ENCODE measurements around the gene ABCD4. TPM values are rescaled to one million over a fixed set of nuclear protein-coding genes. Genes with fewer than 3 reads are reported as not detected.

ABCD4 gene
- polyA plus RNA-seq, 1 donor (not counting 4 experiments of a cell fraction or from before 2014, with no cell fraction given) = 12.9 TPM

GRCh38 chr14:74296037-74296467 lies 6.7 kb downstream of the ABCD4 start:
- H3K9me3 ChIP-seq (ENCODE audit: control insufficient read depth, low read depth, low read length) = no peaks in the 10 kb centered on the region
- DNase-seq (ENCODE audit: low read depth, low spot score) (no peak), FAIRE-seq (no peak)
- peaks cover 12 to 22% of the 10 kb centered on the region in 2 experiments for H3K36me3 ChIP-seq (ENCODE audit: control insufficient read depth in 2 of 2, extremely low read depth in 1 of 2, insufficient read depth in 2 of 2, low read length in 2 of 2)
- dilution Hi-C loops (cut with MboI; ENCODE audit: extremely low pct_ligation_motif_present, low sequenced_read_pairs) = no loop called here
- H3K27me3 ChIP-seq (ENCODE audit: control insufficient read depth, extremely low read depth, insufficient read depth, low read length) = no peaks in the 10 kb centered on the region
- TF ChIP-seq CTCF (optimal IDR thresholded peaks at IDR 0.05 in 1 of 3, IDR thresholded peaks at IDR 0.05 in 1 of 3, conservative IDR thresholded peaks at IDR 0.05 in 1 of 3; ENCODE audit: extremely low read depth in 1 of 3, insufficient read depth in 2 of 3, low read length in 3 of 3) (no peak), EZH2 (IDR thresholded peaks at IDR 0.05; ENCODE audit: low read length) (no peak)
- no peak overlapping the region for H3K4me3 ChIP-seq (ENCODE audit: control insufficient read depth in 2 of 3, extremely low read depth in 1 of 3, insufficient read depth in 2 of 3, low read depth in 1 of 3, low read length in 3 of 3)
- H2AFZ ChIP-seq (ENCODE audit: control insufficient read depth, low read length) = no peak overlapping the region
- no peaks in the 10 kb centered on the region for H3K9me1 ChIP-seq (ENCODE audit: control insufficient read depth, extremely low read depth, insufficient read depth, low read length)
- H4K20me1 ChIP-seq (ENCODE audit: control insufficient read depth, extremely low read depth, insufficient read depth, low read length) = no peaks in the 10 kb centered on the region
- H3K4me2 ChIP-seq (ENCODE audit: control insufficient read depth, extremely low read depth, insufficient read depth, low read depth, low read length) = no peak overlapping the region
- H3K27ac ChIP-seq (ENCODE audit: control insufficient read depth, insufficient read depth, low read length) = no peak overlapping the region
- no peak overlapping the region for H3K9ac ChIP-seq (ENCODE audit: control insufficient read depth, extremely low read depth, insufficient read depth, low read length)
- peaks cover 4% of the 10 kb centered on the region for H3K4me1 ChIP-seq (ENCODE audit: control insufficient read depth, extremely low read depth, insufficient read depth, low read length)
- H3K79me2 ChIP-seq (ENCODE audit: control insufficient read depth, insufficient read depth, low read length) = peaks cover 2% of the 10 kb centered on the region

- DNase-seq (ENCODE audit: low read depth, low spot score) (no peak), FAIRE-seq (no peak)
- dilution Hi-C loops (cut with MboI; ENCODE audit: extremely low pct_ligation_motif_present, low sequenced_read_pairs) = no loop called here
- Histone ChIP-seq H3K9ac (ENCODE audit: control insufficient read depth, extremely low read depth, insufficient read depth, low read length) (no peak overlapping the region), H3K4me3 (ENCODE audit: control insufficient read depth in 2 of 3, extremely low read depth in 1 of 3, insufficient read depth in 2 of 3, low read depth in 1 of 3, low read length in 3 of 3) (no peak overlapping the region), H2AFZ (ENCODE audit: control insufficient read depth, low read length) (no peak overlapping the region), H3K79me2 (ENCODE audit: control insufficient read depth, insufficient read depth, low read length) (no peaks in the 10 kb centered on the region), H3K9me3 (ENCODE audit: control insufficient read depth, low read depth, low read length) (no peaks in the 10 kb centered on the region), H3K27me3 (ENCODE audit: control insufficient read depth, extremely low read depth, insufficient read depth, low read length) (no peaks in the 10 kb centered on the region), H3K9me1 (ENCODE audit: control insufficient read depth, extremely low read depth, insufficient read depth, low read length) (no peaks in the 10 kb centered on the region), H3K27ac (ENCODE audit: control insufficient read depth, insufficient read depth, low read length) (no peak overlapping the region), H3K4me1 (ENCODE audit: control insufficient read depth, extremely low read depth, insufficient read depth, low read length) (no peaks in the 10 kb centered on the region), H3K36me3 (ENCODE audit: control insufficient read depth in 2 of 2, extremely low read depth in 1 of 2, insufficient read depth in 2 of 2, low read length in 2 of 2) (peaks cover 21 to 25% of the 10 kb centered on the region in 2 experiments), H4K20me1 (ENCODE audit: control insufficient read depth, extremely low read depth, insufficient read depth, low read length) (no peaks in the 10 kb centered on the region), H3K4me2 (ENCODE audit: control insufficient read depth, extremely low read depth, insufficient read depth, low read depth, low read length) (no peak overlapping the region)
- TF ChIP-seq EZH2 (IDR thresholded peaks at IDR 0.05; ENCODE audit: low read length) (no peak), CTCF (optimal IDR thresholded peaks at IDR 0.05 in 1 of 3, IDR thresholded peaks at IDR 0.05 in 1 of 3, conservative IDR thresholded peaks at IDR 0.05 in 1 of 3; ENCODE audit: extremely low read depth in 1 of 3, insufficient read depth in 2 of 3, low read length in 3 of 3) (no peak)
Observed at GRCh38 chr14:74293606-74294005, 9.1 kb downstream of the ABCD4 start.
